HT-29 (cell line): ENCODE measurements around the gene C4BPB. TPM values are rescaled to one million over a fixed set of nuclear protein-coding genes. Genes with fewer than 3 reads are reported as not detected.

ENCODE experiments used
- DNase-seq: peaks from one replicate; pipeline ENCODE4 v3.0.0-alpha.2; 2015; ENCODE audit warnings: low spot score
- total RNA-seq: library from RNA; depleted of rRNA; stranded (reverse); fragments of >200 nt; shearing (Covaris generic); gene quantifications from 2 replicates; pipeline ENCODE4 v1.2.3, GENCODE V29; 2014; rRNA removed

Gene C4BPB
- total RNA-seq, 1 experiment from 2014 or later, result 13.7 TPM

GRCh38 chr1:207140536-207140935 is 51.9 kb downstream of the C4BPB start:
- DNase-seq, result no peak

- no peak for DNase-seq
These were observed 56.9 kb downstream of the C4BPB start for GRCh38 chr1:207145401-207146058.

Other genes starting within 250 kb of the C4BPB start
- gene IL20, start 223.2 kb upstream of the C4BPB start, total RNA-seq, result not detected in 2 replicates
- gene IL24, start 191.4 kb upstream of the C4BPB start, total RNA-seq, result not detected in 2 replicates
- 0.08 and 3.2 TPM in 2 replicates for gene FCMR, start 166.9 kb upstream of the C4BPB start, total RNA-seq
- 1.4 and 1.5 TPM in 2 replicates for gene PIGR, start 142.4 kb upstream of the C4BPB start, total RNA-seq
- 0.03 and 0.18 TPM in 2 replicates for gene FCAMR, start 118.4 kb upstream of the C4BPB start, total RNA-seq
- 45.7 and 47.1 TPM in 2 replicates for gene C1orf116, start 56.1 kb upstream of the C4BPB start, total RNA-seq
- 14.3 and 16.2 TPM in 2 replicates for gene YOD1, start 37.7 kb upstream of the C4BPB start, total RNA-seq
- gene PFKFB2, start 35.6 kb upstream of the C4BPB start, total RNA-seq, result 11.6 and 13.9 TPM in 2 replicates
- 0.18 and 1.1 TPM in 2 replicates for gene C4BPA, start 15.4 kb downstream of the C4BPB start, total RNA-seq
- 55.0 and 65.9 TPM in 2 replicates for gene CD55, start 232.8 kb downstream of the C4BPB start, total RNA-seq